Fibroblast of skin of left biceps (primary cell): ENCODE data around the gene CDC42BPA.

Source experiments
- DNase-seq, 2 experiments: peaks; one replicate each; pipeline ENCODE4 v3.0.0-alpha.2; 2013; ENCODE audit warnings: low read depth in 2 of 2

The CDC42BPA gene

DNA sequence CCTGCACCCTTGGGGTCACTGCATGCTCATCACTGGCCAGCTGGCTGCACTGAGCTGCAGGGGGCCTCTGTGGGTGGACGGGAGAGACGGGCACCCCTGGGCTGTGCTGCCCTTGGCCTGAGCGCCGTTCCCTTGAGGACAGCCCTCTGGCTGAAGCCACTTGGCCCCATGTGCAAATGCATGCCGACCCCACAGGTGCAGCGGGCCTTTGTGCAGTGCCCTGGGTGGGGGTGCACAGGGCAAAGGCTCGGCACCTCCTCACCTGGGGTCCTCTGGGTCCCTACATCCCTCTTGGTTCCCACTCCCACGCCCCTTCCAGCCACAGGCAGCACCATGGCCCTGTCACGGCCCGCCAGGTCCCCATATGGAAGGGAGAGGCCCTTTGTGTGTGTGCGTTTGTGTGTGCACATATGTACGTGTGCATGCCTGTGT is 336.9 kb downstream of the CDC42BPA start:
- DNase-seq, result no peak

DNA sequence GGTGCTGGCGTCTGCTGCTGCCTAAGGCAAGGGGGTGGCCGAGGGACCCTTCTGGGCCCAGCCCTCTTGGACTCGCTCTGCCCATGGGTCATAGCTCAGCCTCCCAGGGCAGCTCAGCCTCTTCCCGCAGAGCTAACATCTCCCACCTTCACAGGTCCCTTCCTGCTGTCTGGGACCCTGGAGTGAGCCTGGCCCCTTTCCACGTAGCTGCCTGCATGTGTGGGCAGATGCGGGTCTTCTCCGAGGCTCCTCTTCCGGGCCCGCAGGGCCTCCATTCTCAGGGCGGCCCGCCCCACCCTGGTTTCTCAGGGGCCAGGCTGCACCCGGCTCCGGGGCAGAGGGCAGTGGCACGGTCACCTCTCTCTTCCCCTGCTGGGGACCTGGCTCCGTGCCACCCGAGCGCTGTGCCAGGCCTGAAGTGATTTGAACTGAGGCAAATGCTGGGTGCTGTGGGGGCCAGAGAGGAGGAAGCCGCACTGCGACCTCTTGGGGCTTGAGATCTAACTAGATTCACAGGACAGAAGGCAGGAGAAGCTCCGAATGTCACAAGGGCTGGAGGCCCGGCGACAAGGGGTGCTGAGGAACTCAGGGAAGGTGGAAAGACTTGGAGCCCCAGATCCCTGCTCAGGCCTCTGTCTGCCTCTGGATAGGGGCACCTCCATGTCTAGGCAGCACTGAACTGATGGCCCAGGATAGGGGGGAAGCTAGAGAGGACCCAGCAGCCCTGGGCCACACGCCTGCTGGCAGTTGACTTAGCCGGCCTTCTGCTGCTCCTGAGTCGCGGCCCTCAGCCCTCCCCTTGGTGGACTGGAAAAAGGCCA is 337.5 kb downstream of the CDC42BPA start:
- DNase-seq, result no peak

DNA sequence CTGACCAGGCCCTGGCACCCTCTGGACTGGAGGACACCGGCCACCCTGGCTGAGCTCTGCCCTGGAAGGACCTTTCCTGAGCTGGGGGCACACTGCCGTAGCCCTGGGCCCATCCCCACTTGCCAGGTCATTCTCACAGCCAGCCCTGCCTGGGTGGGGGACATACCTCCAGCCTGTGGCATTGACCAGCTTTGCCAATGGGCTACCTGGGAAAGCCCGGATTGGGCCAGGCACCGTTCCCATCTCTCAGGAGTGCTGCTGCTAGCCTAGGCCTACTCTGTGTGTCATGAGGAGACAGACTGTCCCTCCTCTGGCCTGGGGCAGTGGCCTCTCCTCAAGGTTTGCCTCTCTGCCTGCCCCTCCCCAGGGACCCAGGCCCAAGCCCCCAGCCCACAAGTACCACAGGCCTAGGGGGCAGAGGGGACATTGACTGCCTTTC is 338.2 kb downstream of the CDC42BPA start:
- no peak for DNase-seq

GRCh38 chr1:226979517-226980121 is 338.7 kb downstream of the CDC42BPA start:
- no peak for DNase-seq

- no peak for DNase-seq
Measured at GRCh38 chr1:226979115-226979516, 339.2 kb downstream of the CDC42BPA start.

- no peak for DNase-seq
Measured at GRCh38 chr1:226978432-226979114, 339.7 kb downstream of the CDC42BPA start.

DNA sequence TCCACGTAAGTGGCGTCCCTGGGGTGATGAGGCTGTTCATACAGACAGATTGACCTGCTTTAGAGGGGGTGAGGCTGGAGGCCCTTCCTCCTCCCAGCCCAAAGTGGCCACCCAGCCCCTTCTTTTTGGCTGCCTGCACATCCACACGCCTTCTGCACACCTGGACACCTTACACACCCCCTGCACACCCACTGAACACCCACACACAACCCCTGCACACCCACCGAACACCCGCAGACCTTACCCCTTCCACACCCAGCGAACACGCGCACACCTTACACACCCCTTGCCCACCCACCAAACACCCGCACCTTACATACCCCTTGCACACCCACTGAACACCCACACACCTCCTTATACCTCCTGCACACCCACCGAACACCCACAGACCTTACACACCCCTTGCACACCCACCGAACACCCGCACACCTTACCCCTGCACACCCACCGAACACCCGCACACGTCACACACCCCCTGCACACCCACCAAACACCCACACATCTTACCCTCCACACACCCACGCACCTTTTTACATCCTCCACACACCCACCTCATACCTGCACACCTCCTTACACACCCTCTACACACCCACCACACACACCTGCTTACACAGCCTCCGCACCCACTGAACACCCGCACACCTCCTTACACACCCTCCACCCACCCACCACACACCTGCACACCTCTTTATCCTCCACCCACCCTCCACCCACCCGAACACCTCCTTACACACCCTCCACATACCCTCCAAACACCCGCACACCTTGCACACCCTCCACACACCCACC is 340.5 kb downstream of the CDC42BPA start:
- DNase-seq, result no peak

DNA sequence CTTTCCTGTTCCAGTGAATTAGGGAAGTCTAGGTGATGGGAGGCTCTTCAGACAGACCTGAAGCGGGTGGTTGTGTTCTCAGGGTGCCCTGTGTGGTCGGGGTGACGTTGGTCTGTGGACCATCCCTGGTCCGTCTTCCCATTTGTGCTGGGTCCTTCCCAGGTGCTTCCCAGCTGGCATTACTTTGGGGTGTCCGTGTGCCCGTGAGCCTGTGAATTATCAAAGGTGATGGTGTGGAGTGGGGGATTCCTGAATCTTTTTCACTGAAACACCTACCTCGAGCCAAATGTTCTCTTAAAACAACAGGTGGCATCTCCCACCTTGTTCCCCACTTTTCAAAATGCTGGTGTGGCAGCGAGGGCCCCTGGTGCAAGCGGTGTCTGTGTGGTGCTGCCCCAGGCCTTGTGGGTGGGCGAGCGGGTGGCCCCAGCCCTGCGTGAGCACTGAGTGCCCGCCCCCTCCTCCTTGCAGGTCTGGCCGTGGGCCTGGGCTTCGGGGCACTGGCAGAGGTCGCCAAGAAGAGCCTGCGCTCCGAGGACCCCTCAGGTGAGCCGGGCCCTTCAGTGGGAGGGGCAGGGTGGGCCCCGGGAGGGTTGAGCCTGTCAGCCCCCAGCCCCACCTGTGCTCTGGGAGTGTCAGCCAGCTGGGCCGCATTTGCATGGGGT is 341.2 kb downstream of the CDC42BPA start:
- no peak for DNase-seq

DNA sequence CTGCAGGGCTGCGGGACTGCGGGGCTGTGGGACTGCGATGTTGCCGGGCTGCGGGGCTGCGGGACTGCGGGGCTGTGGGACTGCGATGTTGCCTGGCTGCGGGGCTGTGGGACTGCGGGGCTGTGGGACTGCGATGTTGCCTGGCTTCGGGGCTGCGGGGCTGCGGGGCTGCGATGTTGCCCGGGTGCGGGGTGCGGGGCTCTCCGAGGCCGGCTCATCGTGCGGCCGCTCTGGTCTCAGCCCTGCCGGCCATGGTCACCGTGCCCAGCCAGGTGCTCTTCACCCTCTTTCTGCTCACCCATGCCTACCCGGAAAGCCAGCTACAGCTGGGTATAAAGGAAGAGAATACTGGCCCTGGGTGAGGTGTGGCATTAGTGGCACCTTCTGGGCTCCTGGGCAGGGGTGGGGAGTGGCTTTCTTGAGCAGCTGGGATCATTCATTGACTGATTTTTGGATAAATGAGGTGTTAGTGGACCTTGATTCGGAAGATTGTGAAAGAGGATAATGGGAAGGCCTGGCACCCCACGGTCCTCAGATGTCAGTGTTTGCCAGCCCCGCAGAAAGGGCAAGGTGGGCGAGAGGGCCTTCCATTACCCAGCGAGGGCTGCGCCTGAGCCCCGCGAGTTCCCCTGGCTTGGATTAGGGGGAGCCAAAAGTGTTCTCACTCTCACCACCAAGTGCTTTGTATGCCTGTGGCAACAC is 341.9 kb downstream of the CDC42BPA start:
- DNase-seq, result no peak

- DNase-seq, result no peak
Measured at GRCh38 chr1:226975259-226976250, 342.7 kb downstream of the CDC42BPA start.

- no peak for DNase-seq
Measured at GRCh38 chr1:226974544-226975258, 343.6 kb downstream of the CDC42BPA start.

- no peak for DNase-seq
Measured at GRCh38 chr1:226973898-226974543, 344.3 kb downstream of the CDC42BPA start.

GRCh38 chr1:226973371-226973897 is 344.9 kb downstream of the CDC42BPA start:
- no peak for DNase-seq

- no peak for DNase-seq
Measured at GRCh38 chr1:226972931-226973330, 345.4 kb downstream of the CDC42BPA start.

DNA sequence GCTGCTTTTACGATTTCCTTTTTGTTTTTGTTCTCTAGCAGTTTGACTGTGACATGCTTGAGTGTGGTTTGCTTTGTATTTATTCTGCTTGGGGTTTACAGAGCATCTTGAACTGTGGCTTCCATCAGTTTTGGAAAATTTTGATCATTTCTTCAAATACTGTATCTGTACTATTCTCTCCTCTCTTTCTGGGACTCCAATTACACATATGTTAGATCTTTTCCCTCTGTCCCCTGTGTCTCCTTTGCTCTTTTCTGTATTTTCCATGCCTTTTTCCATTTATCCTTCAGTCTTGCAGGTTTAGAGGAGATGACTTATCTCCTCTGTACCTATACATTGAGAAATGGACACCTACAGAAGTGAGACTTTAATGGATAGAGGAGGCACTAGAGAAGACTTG is 346.5 kb downstream of the CDC42BPA start:
- no peak for DNase-seq

DNA sequence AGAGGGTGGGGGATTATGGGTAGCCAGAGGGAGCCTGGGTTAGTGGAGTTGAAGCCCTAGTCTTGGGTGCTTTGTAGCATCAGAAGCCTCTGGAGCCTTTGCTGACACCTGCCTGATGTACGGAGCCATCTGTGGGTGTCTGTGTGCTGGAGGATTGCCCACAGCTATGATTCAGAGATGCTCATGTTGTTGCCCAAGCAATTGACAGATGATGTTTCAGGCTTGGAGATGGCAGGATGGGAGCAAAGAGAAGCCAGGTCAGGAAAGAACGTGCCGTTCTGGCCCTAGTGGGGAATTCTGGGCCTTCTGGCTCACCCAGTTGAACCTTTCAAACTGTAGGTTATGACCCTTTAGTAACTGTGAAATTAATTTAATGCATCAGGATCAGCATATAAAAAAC is 350.6 kb downstream of the CDC42BPA start:
- DNase-seq, result no peak

- DNase-seq, result no peak
Measured at GRCh38 chr1:226966683-226967082, 351.6 kb downstream of the CDC42BPA start.
